Measurements from ENCODE around the gene FN3K.

DNA sequence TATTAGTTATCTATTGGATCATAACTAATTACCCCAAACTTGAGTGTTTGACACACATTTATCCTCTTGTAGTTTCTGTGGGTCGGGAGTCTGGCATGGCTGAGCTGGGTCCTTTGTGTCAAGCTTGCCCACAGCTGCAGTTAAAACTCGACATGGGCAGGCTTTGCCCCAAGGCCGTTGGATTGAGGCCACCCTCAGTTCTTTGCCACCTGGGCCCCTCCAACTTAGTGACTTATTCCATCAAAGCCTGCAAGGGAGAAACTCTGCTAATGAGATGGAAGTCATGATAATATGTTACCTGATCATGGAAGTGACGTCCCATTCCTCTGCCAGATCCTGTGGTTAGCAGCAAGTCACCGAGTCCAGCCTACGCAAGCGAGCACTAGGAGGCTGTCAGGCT, 33.6 kb downstream of the FN3K start:
- TF ChIP-seq, protein P1, sequence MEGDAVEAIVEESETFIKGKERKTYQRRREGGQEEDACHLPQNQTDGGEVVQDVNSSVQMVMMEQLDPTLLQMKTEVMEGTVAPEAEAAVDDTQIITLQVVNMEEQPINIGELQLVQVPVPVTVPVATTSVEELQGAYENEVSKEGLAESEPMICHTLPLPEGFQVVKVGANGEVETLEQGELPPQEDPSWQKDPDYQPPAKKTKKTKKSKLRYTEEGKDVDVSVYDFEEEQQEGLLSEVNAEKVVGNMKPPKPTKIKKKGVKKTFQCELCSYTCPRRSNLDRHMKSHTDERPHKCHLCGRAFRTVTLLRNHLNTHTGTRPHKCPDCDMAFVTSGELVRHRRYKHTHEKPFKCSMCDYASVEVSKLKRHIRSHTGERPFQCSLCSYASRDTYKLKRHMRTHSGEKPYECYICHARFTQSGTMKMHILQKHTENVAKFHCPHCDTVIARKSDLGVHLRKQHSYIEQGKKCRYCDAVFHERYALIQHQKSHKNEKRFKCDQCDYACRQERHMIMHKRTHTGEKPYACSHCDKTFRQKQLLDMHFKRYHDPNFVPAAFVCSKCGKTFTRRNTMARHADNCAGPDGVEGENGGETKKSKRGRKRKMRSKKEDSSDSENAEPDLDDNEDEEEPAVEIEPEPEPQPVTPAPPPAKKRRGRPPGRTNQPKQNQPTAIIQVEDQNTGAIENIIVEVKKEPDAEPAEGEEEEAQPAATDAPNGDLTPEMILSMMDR (IDR thresholded peaks at IDR 0.05): no peak
- no peak for TF ChIP-seq POLR2A (IDR thresholded peaks at IDR 0.05)

Measured in tibial nerve (tissue), 3 donors.